ENCODE results near the gene BNC2. TPM values are rescaled to one million over a fixed set of nuclear protein-coding genes. Genes with fewer than 3 reads are reported as not detected.

BNC2 gene
- total RNA-seq, 1 donor from 2014 or later, result under 0.01 TPM

GRCh38 chr9:16645970-16646369 is 224.5 kb downstream of the BNC2 start:
- Histone ChIP-seq H3K36me3 (ENCODE audit: control insufficient read depth, insufficient read depth, low read length) (no peaks in the 10 kb centered on the region), H3K27me3 (ENCODE audit: control insufficient read depth, insufficient read depth, low read length) (no peaks in the 10 kb centered on the region), H3K4me3 (ENCODE audit: low read depth, low read length) (no peak overlapping the region)
- FAIRE-seq (no peak), DNase-seq (ENCODE audit: low read depth) (no peak)
- TF ChIP-seq CTCF (IDR thresholded peaks at IDR 0.05; ENCODE audit: insufficient read depth, low read length, severe bottlenecking), result no peak

DNA sequence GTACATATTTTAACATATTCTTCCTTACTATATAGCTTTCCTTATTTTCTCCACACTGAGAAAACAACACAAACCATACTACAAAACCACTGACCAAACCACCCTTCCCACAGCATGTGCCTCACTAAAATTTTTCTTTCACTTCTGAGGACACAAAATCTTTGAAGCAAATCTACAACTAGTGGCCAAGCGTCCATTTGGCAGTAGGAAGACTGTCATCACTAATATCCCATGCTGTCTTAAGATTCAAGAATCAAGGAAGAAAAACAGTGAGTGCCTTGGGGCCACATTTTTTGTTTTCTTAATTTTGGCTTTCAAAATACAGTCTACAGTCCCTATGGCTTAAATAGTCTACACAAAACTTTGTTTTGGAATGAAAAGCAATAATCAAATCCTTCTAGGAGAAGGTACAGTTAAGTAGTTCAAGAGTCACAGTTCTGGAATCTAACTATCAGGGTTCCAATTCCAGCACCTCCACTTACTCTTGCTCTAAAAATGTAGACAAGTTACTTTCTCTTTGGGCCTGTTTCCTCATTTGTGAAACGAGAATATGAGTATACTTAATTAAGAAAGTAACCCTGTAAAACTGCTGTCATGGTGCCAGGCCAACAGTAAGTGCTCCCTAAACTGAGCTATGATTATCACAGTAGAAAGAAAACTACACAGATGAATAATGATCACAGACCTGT is 227.9 kb downstream of the BNC2 start:
- FAIRE-seq (no peak), DNase-seq (ENCODE audit: low read depth) (no peak)
- no peaks in the 10 kb centered on the region for H3K27me3 ChIP-seq (ENCODE audit: control insufficient read depth, insufficient read depth, low read length)
- no peak for TF ChIP-seq CTCF (IDR thresholded peaks at IDR 0.05; ENCODE audit: insufficient read depth, low read length, severe bottlenecking)
- no peaks in the 10 kb centered on the region for H3K36me3 ChIP-seq (ENCODE audit: control insufficient read depth, insufficient read depth, low read length)
- H3K4me3 ChIP-seq (ENCODE audit: low read depth, low read length), result no peak overlapping the region

- no peak overlapping the region for H3K4me3 ChIP-seq (ENCODE audit: low read depth, low read length)
- no peak for TF ChIP-seq CTCF (IDR thresholded peaks at IDR 0.05; ENCODE audit: insufficient read depth, low read length, severe bottlenecking)
- no peaks in the 10 kb centered on the region for H3K36me3 ChIP-seq (ENCODE audit: control insufficient read depth, insufficient read depth, low read length)
- DNase-seq (ENCODE audit: low read depth) (no peak), FAIRE-seq (no peak)
- H3K27me3 ChIP-seq (ENCODE audit: control insufficient read depth, insufficient read depth, low read length), result no peaks in the 10 kb centered on the region
Observed at GRCh38 chr9:16640649-16641048, 229.8 kb downstream of the BNC2 start.

DNA sequence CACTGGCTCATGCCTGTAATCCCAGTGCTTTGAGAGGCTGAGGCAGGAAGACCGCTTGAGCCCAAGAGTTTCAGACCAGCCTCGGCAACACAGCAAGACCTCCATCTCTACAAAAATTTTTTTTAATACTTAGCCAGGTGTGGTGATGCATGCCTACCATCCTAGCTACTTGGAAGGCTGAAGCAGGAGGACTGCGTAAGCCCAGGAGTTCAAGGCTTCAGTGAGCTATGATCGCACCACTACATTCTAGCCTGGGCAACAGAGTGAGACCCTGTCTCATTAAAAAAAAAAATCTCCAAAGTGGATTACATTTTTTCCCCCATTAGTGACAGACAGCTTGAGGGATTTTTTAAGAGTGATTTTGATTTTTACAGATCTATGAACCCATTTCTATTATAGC is 230.8 kb downstream of the BNC2 start:
- FAIRE-seq (no peak), DNase-seq (ENCODE audit: low read depth) (no peak)
- no peak for TF ChIP-seq CTCF (IDR thresholded peaks at IDR 0.05; ENCODE audit: insufficient read depth, low read length, severe bottlenecking)
- Histone ChIP-seq H3K36me3 (ENCODE audit: control insufficient read depth, insufficient read depth, low read length) (no peaks in the 10 kb centered on the region), H3K27me3 (ENCODE audit: control insufficient read depth, insufficient read depth, low read length) (no peaks in the 10 kb centered on the region), H3K4me3 (ENCODE audit: low read depth, low read length) (no peak overlapping the region)

DNA sequence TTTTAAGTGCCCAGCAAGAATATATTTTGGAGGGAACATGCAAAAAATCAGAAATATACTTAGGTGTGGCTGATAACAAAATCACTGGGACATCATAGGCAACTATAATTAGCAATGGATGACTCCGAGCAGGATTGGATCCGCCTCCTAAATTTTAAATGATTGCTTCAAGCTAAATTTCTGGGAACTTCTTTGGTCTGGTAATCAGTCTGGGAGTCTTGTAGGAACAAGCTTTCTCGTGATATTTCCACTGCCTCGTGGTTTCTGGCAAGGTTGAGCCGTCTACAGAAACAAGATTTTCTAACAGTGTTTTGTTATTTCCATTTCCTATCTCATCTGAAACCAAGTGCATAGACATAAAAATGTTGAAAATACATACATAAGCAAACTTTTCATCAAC is 232.6 kb downstream of the BNC2 start:
- FAIRE-seq, result no peak
- peak; percentile 3 for DNase-seq (ENCODE audit: low read depth)

More for the DNA sequence above, 232.6 kb downstream of the BNC2 start:
- H3K27me3 ChIP-seq (ENCODE audit: control insufficient read depth, insufficient read depth, low read length), result no peaks in the 10 kb centered on the region
- H3K4me3 ChIP-seq (ENCODE audit: low read depth, low read length), result no peak overlapping the region
- no peaks in the 10 kb centered on the region for H3K36me3 ChIP-seq (ENCODE audit: control insufficient read depth, insufficient read depth, low read length)
- no peak for TF ChIP-seq CTCF (IDR thresholded peaks at IDR 0.05; ENCODE audit: insufficient read depth, low read length, severe bottlenecking)

Measured in bronchial epithelial cell (primary cell).